Keratinocyte (primary cell): ENCODE data around the gene SHPK. TPM values are rescaled to one million over a fixed set of nuclear protein-coding genes. Genes with fewer than 3 reads are reported as not detected.

ENCODE experiments used
- DNase-seq: peaks from one replicate; pipeline ENCODE4 v3.0.0-alpha.2; 2011; ENCODE audit warnings: low read depth, missing footprints, low spot score
- FAIRE-seq: peaks from 2 replicates; lab custom pipeline; 2011; peaks lifted over from hg19 to GRCh38; lab: Jason Lieb, UNC
- H2AFZ ChIP-seq: 2 replicates; pipeline ENCODE4 v1.6.0; 2012; ENCODE audit warnings: low read length, control low read depth, inconsistent platforms; ENCODE audit not compliant: control insufficient read depth
- H3K27ac ChIP-seq: 2 replicates; pipeline ENCODE4 v1.5.1; 2011; ENCODE audit warnings: low read length; ENCODE audit not compliant: control insufficient read depth, insufficient read depth
- H3K27me3 ChIP-seq: 3 replicates; pipeline ENCODE4 v1.6.0; 2011; ENCODE audit warnings: low read length; ENCODE audit not compliant: control insufficient read depth, insufficient read depth; ENCODE audit errors: extremely low read depth
- H3K36me3 ChIP-seq, 2 experiments: 2 replicates in 1 of 2; 3 replicates in 1 of 2; pipeline ENCODE4 v1.5.1; 2011; ENCODE audit warnings: low read length in 2 of 2, mild to moderate bottlenecking in 1 of 2; ENCODE audit not compliant: control insufficient read depth in 2 of 2, insufficient read depth in 2 of 2; ENCODE audit errors: extremely low read depth in 1 of 2
- H3K4me1 ChIP-seq: 3 replicates; pipeline ENCODE4 v1.5.1; 2011; ENCODE audit warnings: low read length; ENCODE audit not compliant: control insufficient read depth, insufficient read depth; ENCODE audit errors: extremely low read depth
- H3K4me2 ChIP-seq: 3 replicates; pipeline ENCODE4 v1.6.0; 2011; ENCODE audit warnings: low read depth, low read length; ENCODE audit not compliant: control insufficient read depth, insufficient read depth; ENCODE audit errors: extremely low read depth
- H3K4me3 ChIP-seq, 3 experiments: fragments of 200-600 bp in 1 of 3; sonication (generic) in 1 of 3; 2 replicates in 2 of 3; 3 replicates in 1 of 3; pipeline ENCODE4 v1.5.1; 2011 to 2016; ENCODE audit warnings: low read length in 3 of 3, mild to moderate bottlenecking in 3 of 3, control low read depth in 2 of 3, inconsistent platforms in 1 of 3, low read depth in 1 of 3, mixed read lengths in 1 of 3, mixed run types in 1 of 3, moderate library complexity in 1 of 3; ENCODE audit not compliant: control insufficient read depth in 2 of 3, insufficient read depth in 2 of 3; ENCODE audit errors: extremely low read depth in 1 of 3
- H3K79me2 ChIP-seq: 2 replicates; pipeline ENCODE4 v1.6.0; 2012; ENCODE audit warnings: low read length; ENCODE audit not compliant: control insufficient read depth, insufficient read depth
- H3K9ac ChIP-seq: 3 replicates; pipeline ENCODE4 v1.6.0; 2011; ENCODE audit warnings: low read length; ENCODE audit not compliant: control insufficient read depth, insufficient read depth; ENCODE audit errors: extremely low read depth
- H3K9me1 ChIP-seq: 3 replicates; pipeline ENCODE4 v1.6.0; 2011; ENCODE audit warnings: low read length; ENCODE audit not compliant: control insufficient read depth, insufficient read depth; ENCODE audit errors: extremely low read depth
- H3K9me3 ChIP-seq: 2 replicates; pipeline ENCODE4 v1.5.1; 2012; ENCODE audit warnings: low read depth, low read length; ENCODE audit not compliant: control insufficient read depth
- H4K20me1 ChIP-seq: 3 replicates; pipeline ENCODE4 v1.6.0; 2011; ENCODE audit warnings: low read length; ENCODE audit not compliant: control insufficient read depth, insufficient read depth; ENCODE audit errors: extremely low read depth
- EZH2 ChIP-seq: IDR thresholded peaks from one replicate; pipeline ENCODE4 v1.6.1; 2012; ENCODE audit warnings: inconsistent platforms, mild to moderate bottlenecking, low read length, moderate library complexity
- dilution Hi-C: fragments of 300-500 bp; cut with MboI; formaldehyde crosslinking; loops from one replicate; pipeline ENCODE4 v1.7.0; 2020; ENCODE audit warnings: low sequenced_read_pairs; ENCODE audit not compliant: extremely low pct_ligation_motif_present
- polyA plus RNA-seq, 5 experiments: library from polyadenylated mRNA; depleted of rRNA in 3 of 5; stranded (reverse) in 3 of 5; stranded (forward) in 1 of 5; unstranded in 1 of 5; fragments of >200 nt; gene quantifications; 1 replicate in 1 of 5; 2 replicates in 3 of 5; 3 replicates in 1 of 5; pipeline versions ENCODE4 v1.2.1 to v1.2.3, GENCODE V29; 2011 to 2012; ENCODE audit warnings: missing spikeins in 2 of 5, low read depth in 1 of 5, low replicate concordance in 1 of 5
- TF ChIP-seq, protein P1 (sequence below), 3 experiments: IDR thresholded peaks in 1 of 3; conservative IDR thresholded peaks in 1 of 3; optimal IDR thresholded peaks in 1 of 3; 2 replicates in 2 of 3; 3 replicates in 1 of 3; pipeline versions ENCODE3 to v1.5.1; 2011; ENCODE audit warnings: low read length in 3 of 3, mild to moderate bottlenecking in 3 of 3, moderate library complexity in 2 of 3, control low read depth in 1 of 3, inconsistent platforms in 1 of 3; ENCODE audit not compliant: insufficient read depth in 2 of 3; ENCODE audit errors: extremely low read depth in 1 of 3

SHPK gene
- polyA plus RNA-seq, 1 donor (not counting 4 experiments of a cell fraction or from before 2014, with no cell fraction given), result 9.2 TPM

DNA sequence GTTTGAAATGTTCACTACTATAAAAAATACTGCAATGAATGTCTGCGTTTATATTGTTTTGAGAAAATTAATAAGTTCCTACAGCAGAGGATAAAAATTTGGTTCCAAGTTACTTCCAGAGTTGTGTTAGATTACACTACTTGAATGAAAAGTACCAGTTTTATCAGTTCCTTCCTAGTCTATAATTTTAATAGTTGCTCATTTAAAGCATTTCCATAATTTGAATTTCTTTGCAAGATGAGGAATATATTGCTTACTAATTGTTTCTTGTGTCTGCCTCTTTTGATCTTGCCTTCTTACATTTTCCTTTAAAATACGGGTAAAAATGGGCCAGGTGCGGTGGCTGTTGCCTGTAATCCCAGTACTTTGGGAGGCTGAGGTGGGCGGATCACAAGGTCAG is 36.5 kb upstream of the SHPK start:
- no peak overlapping the region for H3K4me3 ChIP-seq
- dilution Hi-C loops, result no loop called here
- H3K36me3 ChIP-seq, result peaks cover 0 to 7% of the 10 kb centered on the region in 2 experiments
- H2AFZ ChIP-seq, result no peak overlapping the region
- no peaks in the 10 kb centered on the region for H4K20me1 ChIP-seq
- FAIRE-seq, result no peak
- no peaks in the 10 kb centered on the region for H3K9me3 ChIP-seq
- H3K79me2 ChIP-seq, result peaks cover 21% of the 10 kb centered on the region
- H3K27ac ChIP-seq, result no peak overlapping the region
- peaks cover 2% of the 10 kb centered on the region for H3K27me3 ChIP-seq
- no peaks in the 10 kb centered on the region for H3K9me1 ChIP-seq
- no peak overlapping the region for H3K9ac ChIP-seq
- TF ChIP-seq, protein P1, sequence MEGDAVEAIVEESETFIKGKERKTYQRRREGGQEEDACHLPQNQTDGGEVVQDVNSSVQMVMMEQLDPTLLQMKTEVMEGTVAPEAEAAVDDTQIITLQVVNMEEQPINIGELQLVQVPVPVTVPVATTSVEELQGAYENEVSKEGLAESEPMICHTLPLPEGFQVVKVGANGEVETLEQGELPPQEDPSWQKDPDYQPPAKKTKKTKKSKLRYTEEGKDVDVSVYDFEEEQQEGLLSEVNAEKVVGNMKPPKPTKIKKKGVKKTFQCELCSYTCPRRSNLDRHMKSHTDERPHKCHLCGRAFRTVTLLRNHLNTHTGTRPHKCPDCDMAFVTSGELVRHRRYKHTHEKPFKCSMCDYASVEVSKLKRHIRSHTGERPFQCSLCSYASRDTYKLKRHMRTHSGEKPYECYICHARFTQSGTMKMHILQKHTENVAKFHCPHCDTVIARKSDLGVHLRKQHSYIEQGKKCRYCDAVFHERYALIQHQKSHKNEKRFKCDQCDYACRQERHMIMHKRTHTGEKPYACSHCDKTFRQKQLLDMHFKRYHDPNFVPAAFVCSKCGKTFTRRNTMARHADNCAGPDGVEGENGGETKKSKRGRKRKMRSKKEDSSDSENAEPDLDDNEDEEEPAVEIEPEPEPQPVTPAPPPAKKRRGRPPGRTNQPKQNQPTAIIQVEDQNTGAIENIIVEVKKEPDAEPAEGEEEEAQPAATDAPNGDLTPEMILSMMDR (optimal IDR thresholded peaks at IDR 0.05 in 1 of 3, IDR thresholded peaks at IDR 0.05 in 1 of 3, conservative IDR thresholded peaks at IDR 0.05 in 1 of 3; ENCODE audit: extremely low read depth in 1 of 3, insufficient read depth in 2 of 3, low read length in 3 of 3), result no peak
- TF ChIP-seq EZH2, result no peak
- peaks cover 10% of the 10 kb centered on the region for H3K4me1 ChIP-seq
- no peak overlapping the region for H3K4me2 ChIP-seq
- DNase-seq, result no peak

DNA sequence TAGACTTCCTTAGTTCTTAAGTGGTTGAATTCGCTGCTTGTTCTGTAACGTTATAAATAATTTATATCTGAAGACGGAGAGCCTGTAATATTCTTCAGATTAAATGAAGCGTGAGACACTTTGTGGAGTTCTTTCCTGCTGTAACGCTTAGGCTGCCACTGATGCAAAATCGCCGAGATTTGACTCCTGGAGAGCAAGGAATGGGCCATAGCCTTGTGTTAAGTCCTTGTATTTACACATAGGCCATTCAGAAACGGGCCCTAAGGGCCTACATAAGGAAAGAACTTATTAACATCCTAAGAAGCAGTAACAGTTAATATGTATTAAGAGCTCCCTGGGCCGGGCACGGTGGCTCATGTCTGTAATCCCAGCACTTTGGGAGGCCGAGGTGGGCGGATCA is 33.5 kb upstream of the SHPK start:
- Histone ChIP-seq H3K27ac (peak overlapping the region; percentile 83), H3K4me1 (peaks cover 30% of the 10 kb centered on the region), H3K4me3 (peak overlapping the region; percentile 96 to 99 (median 98)), H3K27me3 (no peaks in the 10 kb centered on the region), H3K9ac (peak overlapping the region; percentile 96), H3K4me2 (peak overlapping the region; percentile 98), H3K9me3 (no peaks in the 10 kb centered on the region), H2AFZ (no peak overlapping the region), H3K36me3 (peaks cover 9 to 22% of the 10 kb centered on the region in 2 experiments), H4K20me1 (peaks cover 9% of the 10 kb centered on the region), H3K79me2 (peaks cover 44% of the 10 kb centered on the region), H3K9me1 (peaks cover 5% of the 10 kb centered on the region)
- FAIRE-seq, result no peak
- TF ChIP-seq, protein P1 (optimal IDR thresholded peaks at IDR 0.05 in 1 of 3, IDR thresholded peaks at IDR 0.05 in 1 of 3, conservative IDR thresholded peaks at IDR 0.05 in 1 of 3; ENCODE audit: extremely low read depth in 1 of 3, insufficient read depth in 2 of 3, low read length in 3 of 3), result no peak
- no peak for TF ChIP-seq EZH2
- DNase-seq, result no peak
- dilution Hi-C loops, result no loop called here
